DMS 273 (cell line): ENCODE results near the gene BUB1.
"Not testable (repeated sequence)": the region's sequence is repeated elsewhere in the genome, so short reads cannot be mapped to it uniquely, and the experiment has no call there.

ENCODE experiments used
- DNase-seq: peaks from one replicate; lab custom pipeline; 2025; ENCODE audit not compliant: unreplicated experiment; lab: John Stamatoyannopoulos, UW

The BUB1 gene

GRCh38 chr2:110691612-110692258, 13.9 kb upstream of the BUB1 start:
- no peak for DNase-seq

GRCh38 chr2:110690083-110690965, 12.5 kb upstream of the BUB1 start:
- DNase-seq: no peak

GRCh38 chr2:110688594-110689091, 10.8 kb upstream of the BUB1 start:
- no peak for DNase-seq

- DNase-seq: not testable (repeated sequence)
These were observed 10.1 kb upstream of the BUB1 start for GRCh38 chr2:110687775-110688484.

- no peak for DNase-seq
These were observed 5.0 kb upstream of the BUB1 start for GRCh38 chr2:110682872-110683271.

- DNase-seq: no peak
These were observed 4.4 kb upstream of the BUB1 start for GRCh38 chr2:110682267-110682666.

- DNase-seq: no peak
These were observed 2.8 kb upstream of the BUB1 start for GRCh38 chr2:110680709-110681108.

- DNase-seq: no peak
These were observed 2.0 kb upstream of the BUB1 start for GRCh38 chr2:110679865-110680264.

- DNase-seq: peak; percentile 12
These were observed 1.5 kb upstream of the BUB1 start for GRCh38 chr2:110679337-110679707.

GRCh38 chr2:110678457-110679336, 834 bp upstream of the BUB1 start:
- DNase-seq: peak; percentile 53

- no peak for DNase-seq
These were observed 783 bp downstream of the BUB1 start for GRCh38 chr2:110677080-110677479.

GRCh38 chr2:110675679-110676078, 2.2 kb downstream of the BUB1 start:
- no peak for DNase-seq

GRCh38 chr2:110674620-110675555, 3.0 kb downstream of the BUB1 start:
- no peak for DNase-seq

GRCh38 chr2:110673201-110673600, 4.7 kb downstream of the BUB1 start:
- no peak for DNase-seq

GRCh38 chr2:110670826-110671225, 7.0 kb downstream of the BUB1 start:
- DNase-seq: no peak

- no peak for DNase-seq
These were observed 8.8 kb downstream of the BUB1 start for GRCh38 chr2:110669079-110669478.

GRCh38 chr2:110667071-110667470, 10.8 kb downstream of the BUB1 start:
- no peak for DNase-seq

GRCh38 chr2:110664135-110664534, 13.7 kb downstream of the BUB1 start:
- DNase-seq: no peak

GRCh38 chr2:110662560-110662959, 15.3 kb downstream of the BUB1 start:
- DNase-seq: no peak

- DNase-seq: no peak
These were observed 17.3 kb downstream of the BUB1 start for GRCh38 chr2:110660558-110660957.
